Activated T-helper 2 cell treated with anti-CD3 and anti-CD28 coated beads, Interferon-gamma antibody, Interleukin-2, Interleukin-4, amounts not matched to agents 10 μg/mL and 5 μg/mL and 100 μg/mL, durations not matched to agents 14 hours and 24 hours and 36 hours (primary cell): ENCODE measurements around the gene RGS10. TPM values are rescaled to one million over a fixed set of nuclear protein-coding genes. Genes with fewer than 3 reads are reported as not detected.
"Not testable (repeated sequence)": the region's sequence is repeated elsewhere in the genome, so short reads cannot be mapped to it uniquely, and the experiment has no call there.

Experiments
- DNase-seq: peaks from one replicate; pipeline ENCODE4 v3.0.0; 2021; ENCODE audit warnings: low spot score
- H3K27ac Mint-ChIP-seq: one replicate; pipeline ENCODE4 v1.8.0; 2021; ENCODE audit warnings: mixed read lengths
- H3K27me3 Mint-ChIP-seq: one replicate; pipeline ENCODE4 v1.8.0; 2021; ENCODE audit warnings: low read depth, mixed read lengths
- H3K36me3 Mint-ChIP-seq: one replicate; pipeline ENCODE4 v1.8.0; 2021; ENCODE audit warnings: low read depth, mixed read lengths
- H3K4me1 Mint-ChIP-seq: one replicate; pipeline ENCODE4 v1.8.0; 2021; ENCODE audit warnings: low read depth, mixed read lengths
- H3K4me3 Mint-ChIP-seq: one replicate; pipeline ENCODE4 v1.8.0; 2021; ENCODE audit warnings: low read depth, mild to moderate bottlenecking, moderate library complexity, mixed read lengths
- H3K9me3 Mint-ChIP-seq: one replicate; pipeline ENCODE4 v1.8.0; 2021; ENCODE audit warnings: mixed read lengths
- intact Hi-C: fragments of 100-400 bp; cut with micrococcal nuclease; formaldehyde crosslinking; loops from one replicate; pipeline ENCODE4 v1.15.1; 2023
- total RNA-seq: library from RNA; stranded (reverse); gene quantifications from 2 replicates; pipeline ENCODE4 v1.2.3, GENCODE V29; 2022

The RGS10 gene
- total RNA-seq, 1 donor from 2014 or later: 112 TPM

DNA sequence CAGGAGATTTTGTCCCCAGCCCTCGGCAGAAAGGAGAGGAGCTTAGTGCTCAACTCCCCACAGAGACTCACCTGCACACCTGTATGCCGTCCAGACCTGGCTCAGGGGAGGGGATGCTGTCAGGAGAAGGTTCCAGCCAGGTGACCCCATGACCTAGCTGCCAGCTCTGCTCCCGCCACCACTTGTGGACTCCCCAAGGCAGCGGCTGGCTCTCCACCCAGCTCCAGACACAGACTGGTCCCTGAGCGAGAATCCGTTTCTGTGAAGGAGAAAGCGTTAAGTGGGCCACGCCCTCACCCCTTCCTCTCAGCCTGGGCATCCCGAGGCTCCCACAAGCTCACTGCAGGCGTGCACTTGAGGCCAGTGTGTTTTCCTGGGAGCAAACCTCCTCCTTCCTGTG, 76.4 kb downstream of the RGS10 start:
- H3K36me3 Mint-ChIP-seq: no peaks in the 10 kb centered on the region
- H3K9me3 Mint-ChIP-seq: peaks cover 13% of the 10 kb centered on the region
- no peak overlapping the region for H3K4me3 Mint-ChIP-seq
- intact Hi-C loops: no loop called here
- DNase-seq: no peak
- peaks cover 2% of the 10 kb centered on the region for H3K27me3 Mint-ChIP-seq
- H3K27ac Mint-ChIP-seq: no peak overlapping the region
- H3K4me1 Mint-ChIP-seq: peaks cover 3% of the 10 kb centered on the region

- Mint-ChIP-seq H3K27me3 (peaks cover 2% of the 10 kb centered on the region), H3K4me1 (peaks cover 5% of the 10 kb centered on the region)
- intact Hi-C loops: no loop called here
Observed at GRCh38 chr10:119465085-119465484, 77.4 kb downstream of the RGS10 start.

DNA sequence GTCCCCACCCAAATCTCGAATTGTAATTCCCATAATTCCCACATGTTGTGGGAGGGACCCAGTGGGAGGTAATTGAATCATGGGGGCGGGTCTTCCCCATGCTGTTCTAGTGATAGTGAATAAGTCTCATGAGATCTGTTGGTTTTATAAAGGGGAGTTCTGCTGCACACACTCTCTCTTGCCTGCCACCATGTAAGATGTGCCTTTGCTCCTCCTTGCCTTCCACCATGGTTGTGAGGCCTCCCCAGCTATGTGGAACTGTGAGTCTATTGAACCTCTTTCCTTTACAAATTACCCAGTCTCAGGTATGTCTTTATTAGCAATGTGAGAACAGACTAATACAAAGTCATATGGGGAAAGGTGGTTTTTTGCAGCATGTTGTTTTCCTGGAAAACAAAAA, 79.3 kb downstream of the RGS10 start:
- H3K27me3 Mint-ChIP-seq, H3K27ac Mint-ChIP-seq, DNase-seq, intact Hi-C loops, H3K4me3 Mint-ChIP-seq, H3K36me3 Mint-ChIP-seq, H3K4me1 Mint-ChIP-seq: not testable (repeated sequence)
- peaks cover 13% of the 10 kb centered on the region for H3K9me3 Mint-ChIP-seq

More at GRCh38 chr10:119465085-119465484, 77.4 kb downstream of the RGS10 start:
- Mint-ChIP-seq H3K4me3 (no peak overlapping the region), H3K9me3 (peaks cover 13% of the 10 kb centered on the region), H3K27ac (no peak overlapping the region), H3K36me3 (no peaks in the 10 kb centered on the region)
- DNase-seq: no peak

GRCh38 chr10:119462773-119463172, 79.7 kb downstream of the RGS10 start:
- H3K4me3 Mint-ChIP-seq: no peak overlapping the region

DNA sequence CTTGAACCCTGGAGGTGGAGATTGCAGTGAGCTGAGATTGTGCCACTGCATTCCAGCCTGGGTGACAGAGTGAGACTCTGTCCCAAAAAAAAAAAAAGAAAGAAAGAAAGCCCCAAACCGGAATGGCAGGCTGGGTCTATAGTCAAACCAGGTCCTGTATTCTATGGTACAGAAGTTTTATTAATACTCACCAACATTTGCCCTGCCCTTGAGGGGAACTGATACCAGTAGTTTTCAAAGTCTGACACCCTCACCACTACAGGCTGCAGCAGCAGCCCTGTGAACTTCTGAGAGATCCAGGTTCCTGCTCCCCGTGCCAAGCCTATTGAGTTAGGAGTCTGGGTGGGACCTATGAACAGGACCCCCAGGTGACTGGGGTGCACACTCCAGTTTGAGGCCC, 80.6 kb downstream of the RGS10 start:
- Mint-ChIP-seq H3K4me1 (peaks cover 5% of the 10 kb centered on the region), H3K27me3 (peaks cover 2% of the 10 kb centered on the region), H3K36me3 (no peaks in the 10 kb centered on the region), H3K9me3 (peaks cover 13% of the 10 kb centered on the region), H3K27ac (no peak overlapping the region), H3K4me3 (no peak overlapping the region)
- intact Hi-C loops: no loop called here
- no peak for DNase-seq

More at GRCh38 chr10:119462773-119463172, 79.7 kb downstream of the RGS10 start:
- H3K27me3 Mint-ChIP-seq: peaks cover 2% of the 10 kb centered on the region
- H3K4me1 Mint-ChIP-seq: peaks cover 5% of the 10 kb centered on the region
- DNase-seq: no peak
- intact Hi-C loops: no loop called here
- no peaks in the 10 kb centered on the region for H3K36me3 Mint-ChIP-seq
- peaks cover 13% of the 10 kb centered on the region for H3K9me3 Mint-ChIP-seq
- H3K27ac Mint-ChIP-seq: no peak overlapping the region

DNA sequence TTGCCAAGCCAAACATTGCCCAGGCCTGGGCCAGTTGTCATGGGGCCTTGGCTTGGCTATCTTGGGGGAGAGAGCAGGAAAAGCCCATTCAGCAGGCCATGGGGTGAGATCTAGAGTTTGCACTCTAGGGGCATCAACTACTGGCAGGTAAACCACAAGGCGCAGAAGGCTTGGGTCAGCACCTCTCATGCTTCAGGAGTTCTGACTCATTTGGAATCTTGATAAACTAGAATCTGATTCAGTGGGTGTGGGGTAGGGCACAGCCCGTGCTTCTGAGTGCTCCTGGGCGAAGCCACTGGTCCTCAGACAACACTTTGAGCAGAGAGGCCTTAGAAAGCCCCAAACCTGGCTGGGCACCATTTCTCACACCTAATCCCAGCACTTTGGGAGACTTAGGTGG, 81.1 kb downstream of the RGS10 start:
- Mint-ChIP-seq H3K27ac (no peak overlapping the region), H3K4me3 (no peak overlapping the region), H3K9me3 (peaks cover 13% of the 10 kb centered on the region), H3K4me1 (peaks cover 5% of the 10 kb centered on the region), H3K36me3 (no peaks in the 10 kb centered on the region), H3K27me3 (no peaks in the 10 kb centered on the region)
- intact Hi-C loops: no loop called here
- DNase-seq: no peak

DNA sequence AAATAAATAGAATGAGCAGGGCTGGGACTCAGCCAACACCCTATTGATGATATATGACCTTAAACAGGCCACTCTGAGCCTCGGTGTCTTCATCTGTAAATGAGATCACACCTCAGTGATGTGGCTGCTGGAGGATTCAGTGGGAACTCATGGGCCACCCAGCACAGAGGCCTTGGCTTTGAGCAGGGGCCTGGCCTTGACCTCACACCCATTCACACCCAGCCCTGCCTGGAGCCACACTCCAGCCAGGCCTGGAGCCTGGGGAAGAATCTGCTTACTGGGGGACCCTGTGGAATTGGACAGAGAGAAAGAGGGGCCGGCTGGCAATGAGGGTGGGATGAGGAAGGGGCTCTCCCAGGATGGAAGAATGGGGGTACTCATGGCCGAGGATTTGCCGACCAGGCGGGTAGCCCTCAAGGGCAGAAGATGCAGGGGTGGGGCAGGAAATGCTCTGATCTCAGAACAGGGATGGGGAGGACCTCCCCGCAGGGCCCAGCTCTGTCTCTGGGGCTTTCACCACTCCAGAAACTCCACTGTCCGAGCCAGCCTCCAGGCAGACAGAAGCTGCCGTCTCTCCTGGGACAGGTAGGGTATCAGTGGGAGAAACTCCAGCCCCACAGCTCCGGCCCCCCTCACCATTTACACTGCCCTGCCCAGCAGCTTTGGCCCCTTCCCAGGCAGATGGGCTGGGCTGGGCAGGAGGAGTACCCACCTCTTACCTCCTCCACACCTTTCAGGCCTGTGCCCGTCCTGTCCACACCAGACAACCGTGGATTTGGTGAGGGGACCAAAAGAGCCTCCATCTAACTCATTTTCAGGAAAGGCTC, 81.9 kb downstream of the RGS10 start:
- Mint-ChIP-seq H3K4me1 (peaks cover 5% of the 10 kb centered on the region), H3K27me3 (no peaks in the 10 kb centered on the region), H3K9me3 (peaks cover 13% of the 10 kb centered on the region), H3K36me3 (no peaks in the 10 kb centered on the region), H3K4me3 (no peak overlapping the region), H3K27ac (no peak overlapping the region)
- no peak for DNase-seq
- intact Hi-C loops: no loop called here

DNA sequence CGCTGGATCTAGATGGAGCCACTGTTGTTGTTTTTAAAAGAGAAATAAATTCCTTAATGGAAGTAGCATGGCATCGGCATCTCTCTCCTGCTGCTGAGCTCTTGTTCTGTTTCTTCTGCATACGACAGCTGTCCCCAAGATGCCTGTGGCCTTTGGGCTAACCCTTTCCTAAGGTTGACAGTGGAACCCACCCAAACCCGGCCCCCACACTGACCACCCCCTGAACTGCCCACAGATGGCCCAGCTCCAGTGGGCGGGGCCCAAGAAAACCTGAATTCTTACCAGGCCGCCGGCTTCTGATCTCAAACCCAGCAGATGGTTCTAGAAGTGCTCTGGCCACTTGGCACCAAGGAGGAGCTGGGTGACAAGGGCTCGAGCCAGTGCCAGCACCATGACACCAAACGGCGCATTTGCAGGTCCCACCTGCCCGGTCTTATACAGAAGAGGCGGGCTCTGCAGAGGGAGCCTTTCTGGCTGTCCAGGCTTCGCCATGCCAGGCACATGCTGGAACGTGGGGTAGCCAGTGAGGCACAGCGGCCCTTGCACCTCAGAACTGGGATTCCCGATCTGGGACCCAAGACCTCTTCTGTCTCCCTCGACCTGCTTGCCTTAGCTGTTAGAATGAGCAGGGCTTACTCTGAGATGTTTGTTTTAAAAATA, 82.7 kb downstream of the RGS10 start:
- H3K27ac Mint-ChIP-seq: no peak overlapping the region
- H3K4me3 Mint-ChIP-seq: no peak overlapping the region
- no peak for DNase-seq
- no peaks in the 10 kb centered on the region for H3K27me3 Mint-ChIP-seq
- no peaks in the 10 kb centered on the region for H3K36me3 Mint-ChIP-seq
- intact Hi-C loops: no loop called here
- H3K9me3 Mint-ChIP-seq: peaks cover 13% of the 10 kb centered on the region
- peaks cover 5% of the 10 kb centered on the region for H3K4me1 Mint-ChIP-seq

GRCh38 chr10:119457966-119458766, 84.4 kb downstream of the RGS10 start:
- no peak overlapping the region for H3K27ac Mint-ChIP-seq
- no peak overlapping the region for H3K4me3 Mint-ChIP-seq
- H3K36me3 Mint-ChIP-seq: no peaks in the 10 kb centered on the region
- H3K9me3 Mint-ChIP-seq: peaks cover 10% of the 10 kb centered on the region
- no peak for DNase-seq
- peaks cover 5% of the 10 kb centered on the region for H3K4me1 Mint-ChIP-seq
- intact Hi-C loops: no loop called here
- H3K27me3 Mint-ChIP-seq: no peaks in the 10 kb centered on the region

GRCh38 chr10:119456435-119456810, 86.1 kb downstream of the RGS10 start:
- intact Hi-C loops: no loop called here
- DNase-seq: no peak
- no peaks in the 10 kb centered on the region for H3K36me3 Mint-ChIP-seq
- H3K4me1 Mint-ChIP-seq: peaks cover 5% of the 10 kb centered on the region
- H3K9me3 Mint-ChIP-seq: no peaks in the 10 kb centered on the region
- no peak overlapping the region for H3K27ac Mint-ChIP-seq
- no peak overlapping the region for H3K4me3 Mint-ChIP-seq
- no peaks in the 10 kb centered on the region for H3K27me3 Mint-ChIP-seq

GRCh38 chr10:119455609-119456434, 86.7 kb downstream of the RGS10 start:
- Mint-ChIP-seq H3K4me1 (peaks cover 3% of the 10 kb centered on the region), H3K36me3 (no peaks in the 10 kb centered on the region), H3K27ac (no peak overlapping the region), H3K4me3 (no peak overlapping the region), H3K9me3 (no peaks in the 10 kb centered on the region), H3K27me3 (no peaks in the 10 kb centered on the region)
- DNase-seq: no peak
- intact Hi-C loops: no loop called here

DNA sequence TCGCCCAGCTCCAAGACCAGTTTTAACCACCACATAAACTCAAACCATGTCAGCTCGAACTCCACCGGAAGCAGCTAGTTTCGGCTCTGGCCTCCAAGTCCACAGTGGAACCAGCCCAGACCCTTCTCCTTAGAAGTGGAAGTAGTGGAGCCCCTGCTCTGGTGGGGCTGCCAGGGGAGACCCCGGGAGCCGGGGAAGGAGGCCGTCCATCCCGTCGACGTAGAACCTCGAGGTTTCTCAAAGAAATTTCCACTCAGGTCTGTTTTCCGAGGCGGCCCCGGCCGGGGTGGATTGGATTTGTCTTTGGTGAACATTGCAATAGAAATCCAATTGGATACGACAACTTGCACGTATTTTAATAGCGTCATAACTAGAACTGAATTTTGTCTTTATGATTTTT, 87.5 kb downstream of the RGS10 start:
- Mint-ChIP-seq H3K9me3 (no peaks in the 10 kb centered on the region), H3K27me3 (no peaks in the 10 kb centered on the region), H3K4me3 (no peak overlapping the region), H3K36me3 (no peaks in the 10 kb centered on the region), H3K27ac (no peak overlapping the region), H3K4me1 (no peaks in the 10 kb centered on the region)
- intact Hi-C loops: no loop called here
- DNase-seq: no peak
